Activated naive CD4-positive, alpha-beta T cell treated with anti-CD3 and anti-CD28 coated beads, Interleukin-2, amount 50 U/mL, for 24 hours (primary cell): ENCODE results near the gene SPRY2.
"Not testable (repeated sequence)": the region's sequence is repeated elsewhere in the genome, so short reads cannot be mapped to it uniquely, and the experiment has no call there.

ENCODE experiments used
- H3K27ac Mint-ChIP-seq: one replicate; pipeline ENCODE4 v1.8.0; 2021; ENCODE audit warnings: mild to moderate bottlenecking, mixed read lengths
- H3K27me3 Mint-ChIP-seq: one replicate; pipeline ENCODE4 v1.8.0; 2021; ENCODE audit warnings: mixed read lengths
- H3K36me3 Mint-ChIP-seq: one replicate; pipeline ENCODE4 v1.8.0; 2021; ENCODE audit warnings: mixed read lengths
- H3K4me1 Mint-ChIP-seq: one replicate; pipeline ENCODE4 v1.8.0; 2021; ENCODE audit warnings: mixed read lengths
- H3K4me3 Mint-ChIP-seq: one replicate; pipeline ENCODE4 v1.8.0; 2021; ENCODE audit warnings: mild to moderate bottlenecking, mixed read lengths
- H3K9me3 Mint-ChIP-seq: one replicate; pipeline ENCODE4 v1.8.0; 2021; ENCODE audit warnings: mixed read lengths

The SPRY2 gene

GRCh38 chr13:80361883-80362327 lies 21.0 kb upstream of the SPRY2 start:
- Mint-ChIP-seq H3K36me3 (no peaks in the 10 kb centered on the region), H3K9me3 (no peaks in the 10 kb centered on the region), H3K27ac (no peak overlapping the region), H3K4me1 (no peaks in the 10 kb centered on the region), H3K4me3 (no peak overlapping the region), H3K27me3 (no peaks in the 10 kb centered on the region)

DNA sequence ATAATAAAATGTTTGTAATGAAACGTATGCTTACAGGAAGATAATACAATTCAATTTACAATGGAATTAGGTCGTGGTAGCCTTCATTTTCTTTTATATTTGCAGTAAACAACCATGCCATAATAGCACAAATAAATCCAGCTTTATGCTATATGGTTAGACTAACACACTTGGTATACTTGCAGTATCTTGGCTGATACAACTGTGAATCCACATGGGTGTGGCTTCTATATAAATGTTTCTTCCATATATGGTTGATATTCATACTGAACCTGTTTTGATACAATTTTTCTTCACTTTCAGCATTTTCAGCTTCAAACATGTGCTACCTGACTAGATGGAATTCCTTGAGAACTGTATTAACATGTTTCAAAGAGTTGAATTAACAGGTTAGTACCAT lies 20.4 kb upstream of the SPRY2 start:
- H3K36me3 Mint-ChIP-seq: no peaks in the 10 kb centered on the region
- no peaks in the 10 kb centered on the region for H3K4me1 Mint-ChIP-seq
- H3K27me3 Mint-ChIP-seq: peaks cover 2% of the 10 kb centered on the region
- H3K9me3 Mint-ChIP-seq: no peaks in the 10 kb centered on the region
- H3K27ac Mint-ChIP-seq: no peak overlapping the region
- H3K4me3 Mint-ChIP-seq: no peak overlapping the region

- H3K36me3 Mint-ChIP-seq: no peaks in the 10 kb centered on the region
Observed at GRCh38 chr13:80360453-80360800, 19.5 kb upstream of the SPRY2 start.

DNA sequence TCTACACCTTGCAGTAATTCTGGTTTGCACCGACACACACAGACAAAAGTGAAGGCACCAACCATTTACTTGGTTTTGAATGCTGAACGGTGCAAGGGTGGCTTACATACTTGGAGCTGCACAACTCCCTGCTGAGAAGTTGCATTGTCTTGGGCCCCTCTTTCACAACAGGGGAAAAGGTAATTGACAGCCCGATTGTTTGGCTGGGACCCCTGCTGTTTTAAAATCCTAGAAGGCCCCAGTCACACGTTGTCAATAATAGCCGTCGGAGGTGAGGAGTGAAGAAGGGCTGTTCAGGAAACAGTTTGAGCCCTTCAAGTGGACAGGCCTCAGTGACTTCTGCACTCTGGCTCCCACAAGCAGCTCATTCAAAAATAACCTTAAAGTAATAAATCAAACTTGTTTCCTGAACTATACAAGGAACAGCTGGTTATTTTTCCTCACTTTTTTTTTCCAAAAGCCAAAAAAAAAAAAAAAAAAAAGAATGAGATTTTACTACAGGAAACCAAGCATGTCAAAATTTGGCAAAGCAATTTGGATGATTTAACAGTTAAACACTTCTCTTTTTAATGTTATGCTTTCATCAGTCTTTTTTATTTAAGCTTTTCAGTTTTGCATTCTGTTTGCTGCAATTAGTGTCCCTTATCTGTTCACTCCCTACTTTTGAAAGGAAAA lies 19.0 kb upstream of the SPRY2 start:
- no peaks in the 10 kb centered on the region for H3K36me3 Mint-ChIP-seq
- no peaks in the 10 kb centered on the region for H3K9me3 Mint-ChIP-seq
- H3K4me3 Mint-ChIP-seq: no peak overlapping the region
- no peaks in the 10 kb centered on the region for H3K4me1 Mint-ChIP-seq
- H3K27me3 Mint-ChIP-seq: peaks cover 2% of the 10 kb centered on the region
- H3K27ac Mint-ChIP-seq: no peak overlapping the region

More at GRCh38 chr13:80360453-80360800, 19.5 kb upstream of the SPRY2 start:
- H3K9me3 Mint-ChIP-seq: no peaks in the 10 kb centered on the region
- no peak overlapping the region for H3K4me3 Mint-ChIP-seq
- peaks cover 2% of the 10 kb centered on the region for H3K27me3 Mint-ChIP-seq
- no peaks in the 10 kb centered on the region for H3K4me1 Mint-ChIP-seq
- no peak overlapping the region for H3K27ac Mint-ChIP-seq

- H3K4me3 Mint-ChIP-seq: no peak overlapping the region
- no peak overlapping the region for H3K27ac Mint-ChIP-seq
- no peaks in the 10 kb centered on the region for H3K4me1 Mint-ChIP-seq
- peaks cover 2% of the 10 kb centered on the region for H3K27me3 Mint-ChIP-seq
- H3K36me3 Mint-ChIP-seq: no peaks in the 10 kb centered on the region
- no peaks in the 10 kb centered on the region for H3K9me3 Mint-ChIP-seq
Observed at GRCh38 chr13:80359414-80359777, 18.5 kb upstream of the SPRY2 start.

- H3K4me3 Mint-ChIP-seq, H3K4me1 Mint-ChIP-seq, H3K27ac Mint-ChIP-seq, H3K27me3 Mint-ChIP-seq, H3K9me3 Mint-ChIP-seq, H3K36me3 Mint-ChIP-seq: not testable (repeated sequence)
Observed at GRCh38 chr13:80355496-80356094, 14.7 kb upstream of the SPRY2 start.

GRCh38 chr13:80348750-80349149 lies 7.8 kb upstream of the SPRY2 start:
- Mint-ChIP-seq H3K27me3 (peaks cover 23% of the 10 kb centered on the region), H3K9me3 (no peaks in the 10 kb centered on the region), H3K4me3 (no peak overlapping the region), H3K27ac (no peak overlapping the region), H3K36me3 (no peaks in the 10 kb centered on the region), H3K4me1 (no peaks in the 10 kb centered on the region)

- Mint-ChIP-seq H3K9me3 (no peaks in the 10 kb centered on the region), H3K36me3 (no peaks in the 10 kb centered on the region), H3K4me1 (peaks cover 4% of the 10 kb centered on the region), H3K27me3 (peaks cover 27% of the 10 kb centered on the region), H3K27ac (no peak overlapping the region), H3K4me3 (no peak overlapping the region)
Observed at GRCh38 chr13:80348314-80348713, 7.4 kb upstream of the SPRY2 start.

DNA sequence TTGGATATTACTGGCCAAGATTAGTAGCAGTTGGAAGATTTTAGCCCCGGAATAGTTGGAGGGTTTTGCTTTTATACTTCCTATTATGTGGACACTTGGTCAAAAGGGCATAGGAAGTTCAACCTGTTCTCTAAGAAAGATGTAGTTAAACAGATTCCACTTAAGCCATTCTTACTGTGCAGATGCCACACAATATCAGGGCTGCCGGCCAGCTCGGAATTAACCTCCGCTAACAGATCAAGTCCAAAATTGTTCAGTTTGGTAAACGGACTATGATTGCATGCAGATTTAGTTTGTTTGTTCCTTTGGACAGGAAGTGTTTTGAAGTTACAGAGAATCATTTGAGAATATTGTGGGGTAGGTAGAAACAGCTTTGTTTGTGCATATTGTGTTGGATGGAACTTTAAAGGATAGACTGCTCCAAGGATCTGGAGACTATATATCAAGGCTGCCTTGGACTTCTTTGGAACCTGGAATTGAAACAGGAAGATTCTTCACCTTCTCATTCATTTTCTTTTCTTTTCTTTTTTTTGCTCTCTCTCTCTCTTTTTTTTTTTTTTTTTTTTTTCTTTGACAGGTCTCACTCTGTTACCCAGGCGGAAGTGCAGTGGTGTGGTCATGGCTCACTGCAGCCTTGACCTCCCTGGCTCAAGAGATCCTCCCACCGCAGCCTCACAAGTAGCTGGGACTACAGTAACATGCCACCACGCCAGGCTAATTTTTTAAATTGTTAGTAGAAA lies 5.0 kb upstream of the SPRY2 start:
- H3K4me1 Mint-ChIP-seq: peaks cover 20% of the 10 kb centered on the region
- no peaks in the 10 kb centered on the region for H3K9me3 Mint-ChIP-seq
- no peaks in the 10 kb centered on the region for H3K36me3 Mint-ChIP-seq
- H3K27ac Mint-ChIP-seq: no peak overlapping the region
- H3K4me3 Mint-ChIP-seq: no peak overlapping the region
- H3K27me3 Mint-ChIP-seq: peaks cover 30% of the 10 kb centered on the region

- H3K36me3 Mint-ChIP-seq, H3K27ac Mint-ChIP-seq, H3K4me3 Mint-ChIP-seq, H3K9me3 Mint-ChIP-seq: not testable (repeated sequence)
- H3K4me1 Mint-ChIP-seq: peaks cover 25% of the 10 kb centered on the region
- peaks cover 31% of the 10 kb centered on the region for H3K27me3 Mint-ChIP-seq
Observed at GRCh38 chr13:80344032-80344431, 3.1 kb upstream of the SPRY2 start.

DNA sequence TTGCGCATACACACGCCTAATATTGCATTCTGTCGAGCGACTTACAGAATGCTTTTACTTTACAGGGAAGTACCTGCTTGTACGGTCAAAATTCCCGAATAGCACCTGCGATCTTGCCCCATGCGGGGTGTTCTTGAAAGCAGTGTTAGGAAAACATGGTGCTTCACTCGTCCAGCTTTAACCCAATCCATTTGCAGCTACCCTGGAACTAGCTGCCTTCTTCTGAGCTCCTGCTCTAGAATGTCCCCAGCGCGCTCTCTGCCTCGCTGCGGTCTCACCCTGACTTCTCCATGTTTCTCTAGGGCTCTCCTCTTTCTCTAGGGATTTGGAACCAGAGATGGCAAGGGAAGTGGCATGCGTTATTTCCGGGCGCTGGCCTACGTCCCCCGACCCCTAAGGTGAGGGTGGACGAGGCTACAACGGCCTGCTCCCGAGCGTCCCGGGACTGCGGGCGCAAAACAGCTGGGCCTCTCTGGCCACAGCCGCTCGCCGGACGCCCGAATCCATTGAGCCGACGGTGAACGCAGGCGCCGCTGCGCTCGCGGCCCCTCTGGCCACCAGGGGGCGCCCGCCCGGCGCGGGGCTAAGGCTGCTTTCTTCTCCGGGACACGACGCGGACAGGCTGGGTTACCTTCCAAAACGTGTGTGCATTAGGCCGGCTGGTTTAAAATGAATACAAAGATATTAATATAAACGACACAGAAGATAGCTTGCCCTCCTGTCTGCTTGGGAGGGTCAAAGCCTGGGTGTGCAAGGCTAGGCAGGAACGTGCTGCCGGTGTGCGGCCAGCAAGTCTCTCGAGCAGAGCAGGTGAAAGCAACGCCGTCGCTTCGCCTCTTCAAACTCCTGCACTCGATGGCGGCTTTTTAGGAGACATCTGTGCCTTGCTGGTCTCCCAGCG lies 1.8 kb upstream of the SPRY2 start:
- H3K36me3 Mint-ChIP-seq: no peaks in the 10 kb centered on the region
- H3K27ac Mint-ChIP-seq: no peak overlapping the region
- no peaks in the 10 kb centered on the region for H3K9me3 Mint-ChIP-seq
- H3K27me3 Mint-ChIP-seq: peaks cover 31% of the 10 kb centered on the region
- H3K4me3 Mint-ChIP-seq: peak overlapping the region; percentile 80
- peaks cover 25% of the 10 kb centered on the region for H3K4me1 Mint-ChIP-seq

- Mint-ChIP-seq H3K27me3 (peaks cover 31% of the 10 kb centered on the region), H3K9me3 (no peaks in the 10 kb centered on the region), H3K27ac (no peak overlapping the region), H3K4me3 (peak overlapping the region; percentile 80), H3K4me1 (peaks cover 25% of the 10 kb centered on the region), H3K36me3 (no peaks in the 10 kb centered on the region)
Observed at GRCh38 chr13:80341756-80342370, 937 bp upstream of the SPRY2 start.

DNA sequence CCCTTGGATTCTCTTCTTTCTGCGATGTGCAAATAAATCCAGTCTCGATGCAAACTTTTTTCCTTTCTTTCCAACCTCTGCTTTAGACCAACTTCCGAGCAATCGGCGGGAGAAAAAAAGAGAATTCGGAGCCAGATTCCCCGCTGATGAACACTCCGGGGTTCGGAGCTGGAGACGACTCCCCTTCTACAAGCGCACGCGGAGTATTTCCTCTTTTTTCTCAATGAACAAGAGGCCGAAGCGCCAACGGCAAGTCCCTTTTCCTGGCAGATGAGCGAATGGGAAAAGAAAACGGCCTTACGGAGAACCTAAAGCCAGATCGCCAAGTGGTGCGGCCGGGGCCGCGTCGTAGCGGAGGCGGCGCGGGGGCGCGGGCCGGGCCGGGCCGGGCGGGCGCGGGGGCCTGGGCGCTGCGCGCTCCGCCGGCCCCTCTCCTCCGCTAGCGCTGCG lies 250 bp downstream of the SPRY2 start:
- Mint-ChIP-seq H3K27me3 (peaks cover 31% of the 10 kb centered on the region), H3K9me3 (no peaks in the 10 kb centered on the region), H3K4me3 (no peak overlapping the region), H3K4me1 (peaks cover 25% of the 10 kb centered on the region), H3K27ac (no peak overlapping the region), H3K36me3 (no peaks in the 10 kb centered on the region)

- Mint-ChIP-seq H3K27ac (no peak overlapping the region), H3K36me3 (no peaks in the 10 kb centered on the region), H3K4me3 (no peak overlapping the region), H3K4me1 (peaks cover 25% of the 10 kb centered on the region), H3K9me3 (no peaks in the 10 kb centered on the region), H3K27me3 (peaks cover 25% of the 10 kb centered on the region)
Observed at GRCh38 chr13:80339912-80340650, 845 bp downstream of the SPRY2 start.

GRCh38 chr13:80339563-80339911 lies 1.4 kb downstream of the SPRY2 start:
- H3K4me3 Mint-ChIP-seq: no peak overlapping the region
- no peak overlapping the region for H3K27ac Mint-ChIP-seq

More at GRCh38 chr13:80339563-80339911, 1.4 kb downstream of the SPRY2 start:
- Mint-ChIP-seq H3K36me3 (no peaks in the 10 kb centered on the region), H3K9me3 (no peaks in the 10 kb centered on the region), H3K4me1 (peaks cover 25% of the 10 kb centered on the region), H3K27me3 (peaks cover 21% of the 10 kb centered on the region)
